HG03066 (cell line): ENCODE measurements around the gene RNF186.
"Not testable (repeated sequence)": the region's sequence is repeated elsewhere in the genome, so short reads cannot be mapped to it uniquely, and the experiment has no call there.

Experiments
- ATAC-seq: cut with Tn5 transposase; IDR thresholded peaks from one replicate; pipeline ENCODE4 v1.9.1; 2021; ENCODE audit warnings: low read depth; ENCODE audit not compliant: unreplicated experiment

Gene RNF186

DNA sequence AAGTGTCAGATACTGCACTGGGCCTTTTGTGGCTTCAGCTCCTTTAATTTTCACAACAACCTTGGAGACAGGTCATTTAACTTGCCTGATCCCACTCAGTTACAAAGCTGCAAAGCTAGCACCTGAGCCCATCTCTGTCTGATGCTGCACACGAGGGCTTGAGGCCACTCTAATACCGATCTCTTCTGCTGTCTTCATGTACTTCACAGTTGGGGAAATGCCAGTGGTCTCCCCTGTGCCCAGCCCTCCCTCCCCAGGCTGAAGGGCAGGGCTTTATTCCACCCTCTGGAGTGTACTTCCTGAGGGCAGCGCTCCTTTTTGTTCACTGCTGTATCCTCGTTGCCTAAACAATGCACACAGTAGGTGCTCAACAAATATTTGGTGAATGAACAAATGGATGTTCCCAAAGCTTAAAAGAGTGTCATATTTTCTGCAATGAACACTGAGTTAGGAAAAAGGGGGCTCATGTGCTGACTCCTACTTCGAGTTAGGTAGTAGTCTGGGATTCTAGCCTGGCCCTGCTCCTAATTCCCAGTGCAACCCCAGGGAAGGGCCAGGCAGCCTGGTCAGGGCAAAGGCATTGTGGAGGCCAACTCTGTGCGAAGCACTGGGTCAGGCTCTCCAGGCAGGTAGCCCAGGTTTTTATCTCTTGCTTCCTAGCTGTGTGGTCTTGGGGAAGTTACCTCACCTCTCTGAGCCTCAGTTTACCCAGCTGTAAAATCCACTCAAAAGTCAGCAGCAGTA is 16.4 kb downstream of the RNF186 start:
- no peak for ATAC-seq

DNA sequence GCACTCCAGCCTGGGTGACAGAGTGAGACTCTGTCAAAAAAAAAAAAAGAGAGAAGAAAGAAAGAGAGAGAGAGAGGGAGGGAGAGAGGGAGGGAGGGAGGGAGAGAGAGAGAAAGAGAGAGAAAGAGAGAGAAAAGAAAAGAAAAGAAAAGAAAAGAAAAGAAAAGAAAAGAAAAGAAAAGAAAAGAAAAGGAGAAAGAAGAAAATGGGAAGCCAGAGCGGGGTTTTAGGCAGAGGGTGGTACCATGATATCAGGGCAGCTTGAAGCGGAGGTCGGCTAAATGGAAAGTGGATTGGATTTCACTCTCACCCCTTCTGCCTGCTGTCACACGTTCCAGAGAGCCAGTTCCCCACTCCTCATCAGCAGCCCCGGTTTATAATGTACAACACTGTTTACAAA is 17.3 kb downstream of the RNF186 start:
- no peak for ATAC-seq

DNA sequence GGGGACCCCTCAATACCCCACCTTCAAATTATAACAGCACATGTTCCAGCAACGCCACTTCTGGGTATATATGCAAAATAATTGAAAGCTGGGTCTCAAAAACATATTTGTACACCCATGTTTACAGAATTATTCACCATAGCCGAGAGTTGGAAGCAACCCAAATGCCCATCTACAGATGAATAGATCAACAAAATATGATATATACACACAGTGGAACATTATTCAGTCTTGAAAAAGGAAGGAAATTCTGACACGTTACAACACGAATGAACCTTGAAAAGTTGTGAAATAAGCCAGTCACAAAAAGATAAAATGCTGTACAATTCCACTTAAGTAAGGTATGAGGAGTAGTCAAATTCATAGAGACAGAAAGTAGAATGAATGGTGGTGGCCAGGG is 20.5 kb downstream of the RNF186 start:
- no peak for ATAC-seq

DNA sequence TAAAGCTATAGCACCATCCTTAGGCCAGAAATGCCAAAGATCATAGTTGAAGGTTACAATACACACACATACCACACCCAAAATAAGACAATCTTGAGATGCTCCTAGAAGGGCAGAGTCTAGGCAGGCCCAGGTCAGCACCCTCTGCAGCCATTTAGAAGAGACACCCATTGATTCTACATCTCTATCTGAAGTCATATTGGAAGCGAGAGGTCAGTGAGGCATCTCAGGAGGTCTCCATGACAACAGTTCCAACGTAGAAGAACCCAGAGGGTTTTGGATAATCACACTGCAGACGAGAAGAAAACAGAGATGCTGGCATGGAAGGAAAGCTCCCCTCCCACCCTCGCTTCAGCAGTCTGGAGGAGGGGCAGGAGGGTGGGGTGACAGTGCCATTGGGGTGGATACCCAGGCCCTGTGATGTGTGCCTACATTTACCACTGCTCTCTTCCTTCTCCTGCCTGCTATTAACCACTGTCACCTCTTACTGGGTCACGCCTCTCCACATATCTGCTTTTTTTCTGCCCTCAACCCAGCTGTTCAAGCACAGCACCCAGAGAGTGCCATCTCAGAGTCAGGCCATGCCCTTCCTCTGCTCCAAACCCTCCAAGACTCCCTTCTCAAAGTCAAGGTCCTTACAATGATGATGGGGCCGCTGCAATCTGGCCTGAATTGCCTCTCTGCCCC is 21.6 kb downstream of the RNF186 start:
- ATAC-seq: no peak

DNA sequence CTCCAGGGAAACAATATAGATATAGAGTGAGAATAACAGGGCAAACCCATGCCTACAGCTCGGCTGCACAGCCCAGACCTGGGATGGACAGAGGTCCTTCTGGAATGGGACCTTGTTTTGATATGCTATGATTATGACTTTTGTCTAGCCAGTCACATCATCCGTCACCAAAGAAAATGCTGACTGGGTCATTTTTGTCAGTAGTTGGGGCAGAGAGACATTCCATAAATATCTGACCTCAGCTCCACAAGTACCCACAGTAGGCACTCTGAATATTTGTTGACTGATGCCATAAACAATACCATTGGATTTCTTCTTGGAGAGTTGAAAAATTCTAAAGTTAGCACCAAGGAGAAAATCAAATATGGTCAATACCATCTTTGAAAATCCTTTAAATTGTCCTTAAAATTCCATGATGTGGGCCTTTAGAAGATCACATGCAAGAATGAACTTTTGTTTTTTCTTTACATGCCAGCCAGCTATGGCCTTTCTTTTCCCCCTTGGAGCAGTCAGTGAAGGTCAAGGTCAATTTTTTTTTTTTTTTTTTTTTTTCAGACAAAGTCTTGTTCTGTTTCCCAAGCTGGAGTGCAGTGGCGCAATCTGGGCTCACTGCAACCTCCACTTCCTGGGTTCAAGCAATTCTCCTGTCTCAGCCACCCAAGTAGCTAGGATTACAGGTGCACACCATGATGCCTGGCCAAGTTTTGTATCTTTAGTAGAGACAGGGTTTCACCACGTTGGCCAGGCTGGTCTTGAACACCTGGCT is 22.7 kb downstream of the RNF186 start:
- no peak for ATAC-seq

DNA sequence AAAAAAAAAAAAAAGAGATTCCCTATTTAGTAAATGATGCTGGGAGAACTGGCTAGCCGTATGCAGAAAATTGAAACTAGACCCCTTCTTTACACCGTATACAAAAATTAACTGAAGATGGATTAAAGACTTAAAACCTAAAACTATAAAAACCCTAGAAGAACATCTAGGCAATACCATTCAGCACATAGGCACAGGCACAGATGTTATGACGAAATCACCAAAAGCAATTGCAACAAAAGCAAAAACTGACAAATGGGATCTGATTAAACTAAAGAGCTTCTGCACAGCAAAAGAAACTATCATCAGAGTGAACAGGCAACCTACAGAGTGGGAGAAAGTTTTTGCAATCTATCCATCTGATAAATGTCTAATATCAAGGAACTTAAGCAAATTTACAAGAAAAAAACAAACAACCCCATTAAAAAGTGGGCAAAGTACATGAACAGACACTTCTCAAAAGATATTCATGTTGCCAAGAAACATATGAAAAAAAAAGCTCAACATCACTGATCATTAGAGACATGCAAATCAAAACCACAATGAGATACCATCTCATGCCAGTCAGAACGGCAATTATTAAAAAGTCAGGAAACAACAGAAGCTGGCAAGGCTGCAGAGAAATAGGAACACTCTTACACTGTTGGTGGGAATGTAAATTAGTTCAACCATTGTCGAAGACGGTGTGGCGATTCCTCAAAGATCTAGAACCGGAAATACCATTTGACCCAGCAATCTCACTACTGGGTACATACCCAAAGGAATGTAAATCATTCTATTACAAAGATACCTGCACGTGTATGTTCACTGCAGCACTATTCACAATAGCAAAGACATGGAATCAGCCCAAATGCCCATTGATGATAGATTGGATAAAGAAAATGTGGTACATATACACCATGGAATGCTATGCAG is 24.8 kb downstream of the RNF186 start:
- not testable (repeated sequence) for ATAC-seq

DNA sequence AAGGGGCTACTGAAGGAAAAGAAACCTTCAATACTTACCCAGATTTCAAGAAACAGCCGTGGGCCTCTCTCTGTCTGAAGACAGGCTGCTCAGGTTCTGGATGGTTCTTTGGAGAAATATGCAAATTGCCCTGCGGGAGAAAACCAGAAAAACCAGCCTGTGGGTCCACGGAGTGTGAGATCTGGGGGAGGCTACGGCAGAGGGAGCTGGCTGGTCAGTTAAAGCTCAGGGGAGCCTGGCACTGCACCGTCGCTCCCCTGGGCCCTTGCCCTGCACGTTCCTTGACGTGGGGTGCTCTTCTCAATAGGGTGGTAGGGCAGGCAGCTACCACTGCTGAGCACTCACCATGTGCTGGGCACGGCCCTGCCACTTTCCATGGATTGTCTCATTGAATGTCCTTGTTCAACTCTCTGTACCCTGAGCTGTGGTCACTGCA is 28.1 kb downstream of the RNF186 start:
- ATAC-seq: no peak

DNA sequence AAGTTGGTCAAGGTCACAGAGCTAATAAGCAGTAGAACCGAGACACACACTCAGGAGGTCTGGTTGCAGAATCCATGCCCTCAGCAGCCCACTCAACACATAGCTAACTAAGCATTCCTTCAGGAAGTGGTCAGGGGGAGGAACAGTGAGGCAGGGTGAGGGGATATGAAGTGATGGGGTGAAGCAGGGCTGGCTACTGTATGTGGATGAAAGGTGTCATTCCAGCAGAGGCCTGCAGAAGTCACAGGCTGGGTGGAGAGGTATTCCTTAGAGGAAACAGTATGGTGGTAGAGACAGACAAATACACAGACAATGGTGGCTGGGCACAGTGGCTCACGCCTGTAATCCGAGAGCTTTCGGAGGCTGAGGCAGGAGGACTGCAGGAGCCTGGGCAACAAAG is 29.4 kb downstream of the RNF186 start:
- ATAC-seq: no peak

DNA sequence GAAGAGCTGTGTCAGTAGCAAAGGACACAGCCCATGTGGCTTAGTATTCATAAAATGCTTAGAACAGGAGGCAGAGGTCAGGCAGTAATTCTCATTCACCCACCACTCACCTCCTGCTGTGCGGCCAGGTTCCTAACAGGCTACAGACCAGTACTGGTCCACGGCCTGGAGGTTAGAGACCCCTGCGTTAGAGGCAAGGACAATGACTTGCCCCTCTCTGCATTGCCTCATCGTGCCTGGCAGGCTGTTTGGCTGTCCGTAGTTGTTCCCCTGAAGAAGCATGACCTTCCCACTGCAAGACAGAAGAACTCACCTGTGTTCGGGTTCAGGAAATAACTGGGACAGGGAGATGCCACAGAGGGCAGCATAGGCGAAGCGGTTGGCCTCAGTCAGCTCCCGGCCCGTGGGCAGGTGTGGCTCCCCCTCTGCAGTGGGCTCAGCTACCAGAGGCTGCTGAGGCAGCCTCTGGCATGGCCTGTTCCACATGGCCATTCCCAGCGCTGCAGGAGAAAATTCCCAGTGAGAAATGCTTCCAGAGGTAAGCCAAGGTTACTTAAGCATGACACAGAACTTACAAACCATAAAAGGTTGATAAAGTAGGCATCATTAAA is 34.7 kb downstream of the RNF186 start:
- no peak for ATAC-seq

DNA sequence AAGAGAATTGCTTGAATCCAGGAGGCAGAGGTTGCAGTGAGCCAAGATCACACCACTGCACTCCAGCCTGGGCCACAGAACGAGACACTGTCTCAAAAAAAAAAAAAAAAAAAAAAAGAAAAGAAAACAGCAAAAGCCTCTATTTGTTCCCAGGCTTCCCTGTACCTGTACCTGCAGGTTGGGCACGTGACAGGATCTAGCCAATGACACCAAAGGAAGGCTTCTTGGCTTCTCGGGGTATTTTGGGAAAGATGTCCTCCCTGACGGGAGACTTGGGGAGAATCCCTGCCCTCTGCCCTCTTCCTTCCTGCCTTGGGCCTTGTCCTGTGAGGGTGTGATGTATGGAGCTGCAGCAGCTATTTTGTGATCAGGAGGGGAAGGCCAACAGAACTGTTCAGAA is 38.1 kb downstream of the RNF186 start:
- no peak for ATAC-seq

DNA sequence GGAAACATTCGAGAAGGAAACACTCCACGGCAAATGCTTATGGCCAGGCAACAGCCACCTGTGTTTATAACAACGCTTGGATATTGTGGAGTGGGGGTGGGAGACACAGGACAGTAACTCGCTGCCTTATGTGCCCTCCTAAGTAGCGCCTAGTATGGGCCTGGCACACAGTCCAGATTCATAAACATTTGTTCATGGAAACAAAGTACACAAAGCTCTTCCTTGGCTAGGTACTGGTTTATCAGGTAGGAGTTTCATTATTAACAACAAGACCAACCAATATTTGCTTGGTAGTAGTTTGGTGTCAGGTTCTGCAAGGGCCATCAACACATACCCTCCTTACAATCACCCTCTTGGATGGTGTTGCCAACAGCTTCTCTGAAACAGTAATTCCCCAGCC is 38.8 kb downstream of the RNF186 start:
- no peak for ATAC-seq

DNA sequence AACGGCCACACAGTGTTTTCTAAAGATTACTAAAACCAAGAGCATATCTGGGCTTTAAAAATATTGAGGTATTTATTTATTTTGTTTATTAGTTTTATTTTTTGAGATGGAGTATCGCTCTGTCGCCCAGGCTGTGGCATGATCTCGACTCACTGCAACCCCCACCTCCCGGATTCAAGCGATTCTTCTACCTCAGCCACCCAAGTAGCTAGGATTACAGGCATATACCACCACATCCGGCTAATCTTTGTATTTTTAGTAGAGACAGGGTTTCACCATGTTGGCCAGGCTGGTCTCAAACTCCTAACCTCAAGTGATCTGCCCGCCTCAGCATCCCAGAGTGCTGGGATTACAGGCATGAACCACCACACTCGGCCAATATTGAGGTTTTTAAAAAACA is 39.3 kb downstream of the RNF186 start:
- no peak for ATAC-seq

DNA sequence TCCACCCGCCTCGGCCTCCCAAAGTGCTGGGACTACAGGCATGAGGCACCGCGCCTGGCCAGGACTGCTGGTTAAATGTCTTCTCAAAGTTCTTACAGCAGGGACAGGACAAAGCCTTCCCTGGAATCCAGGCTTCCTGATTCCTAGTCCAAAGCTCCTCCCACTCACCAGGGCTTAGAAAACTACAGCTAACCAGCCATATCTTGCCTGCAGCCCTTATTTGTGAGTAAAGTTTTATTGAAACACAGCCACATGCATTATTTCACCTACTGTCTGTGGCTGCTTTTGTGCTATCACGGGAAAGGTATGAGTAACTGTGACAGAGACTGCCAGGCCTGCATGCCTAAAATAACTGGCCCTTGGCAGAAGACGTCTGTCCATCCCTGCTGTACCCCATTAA is 39.8 kb downstream of the RNF186 start:
- no peak for ATAC-seq

DNA sequence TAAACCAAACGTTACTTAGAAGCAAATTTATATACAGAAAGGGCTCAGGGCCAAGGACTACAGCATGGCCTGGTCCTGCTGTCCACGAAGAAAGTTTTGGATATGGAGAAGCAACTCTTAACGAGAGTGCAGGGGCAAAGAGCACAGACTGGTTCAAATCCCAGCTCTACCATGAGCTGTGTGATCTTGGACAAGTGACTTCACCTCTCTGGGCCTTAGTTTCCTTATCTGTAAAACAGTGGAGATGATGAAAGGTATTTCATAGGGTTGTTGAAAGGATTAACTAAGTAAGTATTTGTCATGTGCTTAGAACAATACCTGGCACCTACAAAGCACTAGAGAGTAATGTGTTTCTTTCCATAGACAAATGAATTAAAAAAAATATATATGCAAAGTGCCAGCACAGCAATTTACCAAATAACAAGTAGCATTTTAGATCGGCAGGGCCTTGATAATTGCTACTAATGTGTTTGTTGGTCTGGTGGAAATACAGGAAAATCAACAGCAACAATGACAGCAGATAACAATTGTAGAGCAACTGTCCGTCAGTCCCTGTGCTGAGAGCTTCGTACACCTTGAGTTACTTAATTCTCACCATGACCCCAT is 40.8 kb downstream of the RNF186 start:
- ATAC-seq: no peak

DNA sequence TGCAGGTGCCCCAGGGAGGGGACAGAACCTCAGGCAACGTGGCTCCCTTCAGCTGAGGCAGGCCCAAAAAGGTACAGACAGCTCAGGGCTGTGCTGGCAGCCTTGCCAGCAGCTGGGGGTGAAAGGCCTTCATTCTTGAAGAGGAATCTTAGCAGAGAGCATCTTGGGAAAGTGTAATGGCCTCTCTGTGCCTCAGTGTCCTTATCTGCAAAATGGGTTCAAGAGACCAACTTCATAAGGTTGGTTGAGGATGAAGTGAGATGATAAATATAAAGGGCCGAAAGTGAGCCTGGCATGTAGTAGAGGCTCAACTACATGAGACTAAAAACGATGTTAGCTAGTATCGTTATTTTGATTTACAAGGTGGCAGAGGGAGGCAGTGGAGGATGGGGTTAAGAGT is 41.6 kb downstream of the RNF186 start:
- ATAC-seq: no peak

DNA sequence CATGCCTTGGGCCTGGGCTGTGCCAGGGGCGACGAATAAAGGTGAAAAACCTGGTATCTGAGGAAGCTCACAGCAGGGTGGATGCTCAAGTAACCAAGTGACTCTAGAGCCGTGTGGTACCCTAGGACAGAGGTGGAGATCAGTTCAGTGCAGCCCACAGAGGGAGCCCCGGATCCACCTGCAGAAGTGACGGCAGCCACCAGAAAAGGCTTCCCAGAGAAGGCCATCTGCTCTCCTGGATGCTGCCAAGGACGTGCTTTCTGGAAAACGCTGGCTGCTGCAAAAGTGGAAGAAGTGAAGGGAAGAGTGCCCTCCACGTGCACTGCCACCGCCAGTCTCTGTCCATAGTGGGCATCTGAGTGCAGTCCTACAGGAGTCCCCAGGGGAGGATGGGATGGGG is 43.0 kb downstream of the RNF186 start:
- ATAC-seq: no peak

DNA sequence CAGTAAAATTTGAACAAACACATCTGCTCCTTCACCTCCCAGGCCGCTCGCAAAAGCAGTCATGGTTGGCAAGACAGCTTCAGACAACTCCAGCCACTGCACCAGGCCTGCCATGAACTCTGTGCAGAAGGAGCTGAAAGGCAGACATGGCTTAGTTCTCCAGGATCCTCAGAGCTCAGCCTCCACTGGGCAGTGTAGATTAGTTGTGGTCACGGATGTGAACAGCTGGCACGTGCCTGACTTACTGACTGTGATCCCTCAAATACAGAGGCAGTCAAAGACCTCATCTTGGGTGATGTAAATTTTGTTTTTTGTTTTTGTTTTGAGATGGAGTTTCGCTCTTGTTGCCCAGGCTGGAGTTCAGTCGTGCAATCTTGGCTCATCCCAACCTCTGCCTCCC is 43.7 kb downstream of the RNF186 start:
- no peak for ATAC-seq

DNA sequence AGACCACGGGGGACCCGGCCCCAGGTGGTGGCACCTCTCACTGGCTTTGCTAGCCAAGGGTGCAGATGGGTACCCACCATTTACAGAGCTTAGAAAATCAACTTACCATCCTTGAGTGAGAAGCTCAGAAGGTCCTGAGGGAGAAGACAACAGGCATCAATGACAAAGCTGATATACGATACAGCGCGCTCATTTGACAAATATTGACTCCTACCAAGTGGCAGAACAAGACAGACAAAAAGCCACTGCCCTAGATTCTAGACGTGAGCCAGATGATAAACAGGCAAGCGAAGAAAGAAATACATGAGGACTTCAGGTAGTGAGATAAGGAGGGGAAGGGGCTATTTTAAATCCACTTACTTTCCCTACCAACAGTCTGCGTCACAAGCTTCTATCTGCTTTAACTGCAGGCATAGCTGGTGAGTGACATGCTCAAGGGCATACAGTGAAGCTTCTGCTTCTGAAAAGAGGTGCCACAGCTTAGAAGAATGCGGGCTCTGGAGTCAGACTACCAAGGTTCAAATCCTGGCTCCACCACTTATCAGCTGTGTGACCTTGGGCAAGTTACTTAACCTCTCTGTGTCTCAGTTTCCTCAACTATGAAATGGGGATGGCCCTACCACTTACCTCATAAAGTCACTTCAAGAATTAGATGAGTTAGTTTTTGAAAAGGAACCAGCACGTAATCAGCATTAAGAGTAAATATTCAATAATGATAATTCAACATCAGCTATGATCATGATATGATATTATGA is 44.5 kb downstream of the RNF186 start:
- ATAC-seq: no peak
